HG03159 (cell line): ENCODE data around the gene SV2C.
"Not testable (repeated sequence)": the region's sequence is repeated elsewhere in the genome, so short reads cannot be mapped to it uniquely, and the experiment has no call there.

Source experiments
- ATAC-seq: cut with Tn5 transposase; IDR thresholded peaks from one replicate; pipeline ENCODE4 v1.9.1; 2021; ENCODE audit warnings: mild to moderate bottlenecking, moderate library complexity; ENCODE audit not compliant: unreplicated experiment

Gene SV2C

DNA sequence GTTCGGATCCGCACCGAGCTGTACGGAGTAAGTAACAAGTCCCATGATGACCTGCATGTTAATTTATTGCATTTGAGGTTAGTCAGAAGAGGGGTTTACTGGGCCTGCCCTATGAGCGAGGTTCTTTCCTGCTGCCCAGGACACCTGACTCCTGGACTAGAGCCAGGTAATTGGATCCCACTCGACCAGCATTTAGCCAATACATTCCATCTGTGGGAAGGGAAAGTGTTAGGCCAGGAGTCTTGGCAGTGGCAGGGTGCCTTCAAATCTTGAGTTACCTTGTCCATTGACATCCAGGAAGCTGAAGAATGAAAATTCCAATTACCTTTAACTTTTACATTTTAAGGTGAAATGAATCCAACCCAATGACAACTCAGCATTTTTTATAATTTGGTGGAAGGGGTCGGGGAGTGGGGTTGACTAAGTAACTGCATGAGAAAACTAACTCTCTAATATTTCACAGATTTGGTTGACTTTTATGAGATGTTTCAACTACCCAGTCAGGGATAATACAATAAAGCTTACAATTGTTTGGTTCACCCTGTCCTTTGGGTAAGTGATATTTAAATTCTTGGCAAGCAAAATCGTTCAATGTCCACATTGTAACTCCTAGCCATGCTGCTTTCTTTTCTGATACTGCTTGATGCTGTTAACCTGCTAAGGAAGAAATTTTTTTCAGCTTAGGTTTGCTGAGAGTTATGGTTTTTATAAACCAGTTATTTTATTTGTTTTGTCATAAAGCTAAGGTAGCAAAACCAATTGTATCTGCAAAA lies 208.3 kb downstream of the SV2C start:
- no peak for ATAC-seq

DNA sequence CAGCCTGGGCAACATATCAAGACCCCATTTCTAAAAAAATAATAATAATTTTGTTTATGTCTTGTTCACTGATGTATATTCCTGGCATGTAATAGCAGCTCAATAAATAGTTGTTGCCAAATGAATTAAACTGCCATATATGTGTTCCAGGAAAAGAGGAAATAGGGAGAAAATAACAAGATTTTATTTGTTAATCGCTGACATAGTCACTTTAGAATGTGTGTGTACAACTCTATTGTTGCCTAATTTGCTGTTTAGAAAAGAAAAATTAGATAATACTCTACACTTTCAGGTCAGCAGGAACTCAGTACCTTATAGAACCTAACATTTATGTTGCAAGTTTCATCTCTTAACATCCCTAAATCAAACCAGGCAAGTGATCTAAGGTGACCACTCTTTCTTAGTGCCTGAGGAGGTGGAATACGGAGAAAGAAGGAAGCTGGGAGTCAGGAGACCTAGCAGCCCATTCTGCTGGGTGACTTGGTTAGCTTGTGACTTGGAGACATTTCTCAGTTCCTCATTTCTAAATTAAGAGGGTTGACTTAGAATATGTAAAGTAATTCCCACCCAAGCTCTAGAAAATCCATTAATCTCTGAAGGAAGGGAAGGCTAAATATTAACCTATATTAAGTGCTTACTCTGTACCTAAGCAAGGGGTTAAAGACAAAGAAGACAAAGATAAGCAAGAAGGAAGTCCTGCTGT lies 209.6 kb downstream of the SV2C start:
- peak; percentile 91 for ATAC-seq

DNA sequence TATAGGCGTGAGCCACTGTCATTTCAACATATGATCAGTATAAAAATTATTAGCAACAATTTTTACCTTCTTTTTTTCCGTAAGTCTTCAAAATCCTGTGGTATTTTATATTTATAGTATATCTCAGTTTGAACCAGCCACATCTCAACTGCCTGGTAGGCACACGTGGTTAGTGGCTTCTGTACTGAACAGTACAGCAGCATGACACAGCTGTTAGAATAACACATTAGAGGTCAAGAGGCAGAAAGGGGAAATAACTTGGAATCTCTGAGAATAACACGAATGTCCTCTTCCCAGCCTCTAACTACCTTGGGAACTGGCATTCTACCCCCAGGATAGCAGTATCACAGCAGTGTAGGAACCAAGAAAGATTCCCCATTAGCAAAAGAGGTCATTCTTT lies 211.4 kb downstream of the SV2C start:
- ATAC-seq, result no peak

DNA sequence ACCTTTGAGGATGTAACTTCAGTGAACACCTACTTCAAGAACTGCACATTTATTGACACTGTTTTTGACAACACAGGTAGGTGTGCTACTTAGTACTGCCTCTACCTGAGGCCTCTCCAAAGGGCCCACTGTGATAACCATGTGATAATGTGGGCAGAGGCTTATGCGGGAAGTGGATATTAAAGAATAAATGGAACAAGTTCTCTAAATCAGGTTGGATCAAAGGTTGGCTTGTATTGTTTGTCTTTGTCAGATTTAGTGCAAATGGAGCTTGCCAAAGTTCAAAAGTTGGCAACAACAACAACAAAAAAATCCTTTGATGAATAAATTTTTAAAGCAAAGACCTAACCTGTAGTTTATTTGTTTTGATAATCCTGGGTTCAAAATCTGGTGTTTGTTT lies 215.7 kb downstream of the SV2C start:
- no peak for ATAC-seq

DNA sequence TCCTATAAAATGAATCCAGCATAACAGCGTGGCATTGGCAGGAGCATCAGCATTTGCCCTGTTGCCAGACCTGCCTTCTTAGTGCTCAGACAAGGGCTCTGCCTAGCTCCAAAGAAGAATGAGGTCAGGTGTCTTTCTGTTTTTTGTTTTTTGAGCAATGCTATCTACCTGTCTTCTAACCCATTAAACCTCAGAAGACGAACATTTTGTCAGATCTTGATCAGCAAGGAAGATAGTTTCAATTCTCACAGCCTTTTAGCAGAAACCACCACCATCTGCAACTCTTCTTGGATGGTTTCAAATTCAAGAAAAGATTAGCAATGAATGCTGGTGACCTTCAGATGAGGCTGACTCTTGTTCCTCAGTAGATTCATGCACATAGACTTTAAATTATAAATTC lies 216.4 kb downstream of the SV2C start:
- no peak for ATAC-seq

DNA sequence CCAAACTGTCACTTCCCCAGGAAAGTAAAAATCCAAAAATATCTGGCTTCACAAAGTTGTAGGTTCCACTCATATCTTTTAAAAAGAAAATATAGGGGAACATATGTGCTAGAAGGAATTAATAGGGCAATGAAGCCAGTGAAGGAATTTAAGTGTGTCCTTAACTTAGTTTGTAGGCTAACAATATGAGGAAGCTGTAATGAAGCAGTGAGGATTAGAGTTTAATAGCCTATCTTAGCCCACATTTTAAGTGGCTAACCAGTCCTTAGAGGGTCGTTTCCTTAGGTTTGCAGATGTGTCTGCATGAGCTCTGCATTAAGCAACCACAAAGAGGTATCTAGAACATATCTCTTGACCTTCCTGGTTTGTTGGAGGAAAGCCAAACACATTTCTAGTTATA lies 218.7 kb downstream of the SV2C start:
- not testable (repeated sequence) for ATAC-seq

DNA sequence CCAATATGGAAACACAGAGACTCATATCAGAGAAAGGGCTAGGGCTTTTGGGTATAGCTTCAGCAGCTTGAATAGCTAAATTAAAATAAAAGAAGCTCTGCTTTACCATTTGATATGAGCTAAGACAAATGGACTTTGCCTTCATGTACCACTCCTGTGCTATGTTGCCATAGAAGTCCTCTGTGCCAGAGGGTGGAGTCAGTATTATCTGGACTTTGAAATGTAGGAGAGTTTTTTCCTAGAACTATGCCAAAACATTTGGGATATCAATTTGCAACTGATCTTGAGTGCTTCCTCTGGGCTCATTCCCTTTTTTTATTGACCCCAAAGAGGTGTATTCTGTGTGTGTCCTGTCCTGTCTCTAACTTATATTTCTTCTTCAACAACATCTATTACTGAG lies 219.5 kb downstream of the SV2C start:
- ATAC-seq, result not testable (repeated sequence)

DNA sequence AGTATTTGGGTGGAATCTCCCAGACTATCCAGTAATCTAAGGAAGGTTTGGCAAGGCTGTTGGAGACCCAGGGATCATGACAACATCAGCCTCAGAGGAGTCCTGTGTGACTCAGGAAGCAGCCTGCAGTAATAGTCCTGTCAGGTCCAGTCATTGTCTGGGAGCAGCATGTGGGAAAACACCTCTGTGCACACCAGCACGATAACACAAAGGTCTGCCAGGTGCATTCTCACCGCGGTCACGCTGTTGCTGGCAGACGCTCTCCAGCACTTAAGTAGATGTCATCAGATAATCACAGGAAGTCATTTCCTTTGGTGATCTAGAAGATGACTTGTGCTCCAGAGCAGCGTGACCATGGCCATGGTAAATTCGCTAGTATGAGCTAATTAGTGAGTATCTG lies 220.7 kb downstream of the SV2C start:
- peak; percentile 64 for ATAC-seq

DNA sequence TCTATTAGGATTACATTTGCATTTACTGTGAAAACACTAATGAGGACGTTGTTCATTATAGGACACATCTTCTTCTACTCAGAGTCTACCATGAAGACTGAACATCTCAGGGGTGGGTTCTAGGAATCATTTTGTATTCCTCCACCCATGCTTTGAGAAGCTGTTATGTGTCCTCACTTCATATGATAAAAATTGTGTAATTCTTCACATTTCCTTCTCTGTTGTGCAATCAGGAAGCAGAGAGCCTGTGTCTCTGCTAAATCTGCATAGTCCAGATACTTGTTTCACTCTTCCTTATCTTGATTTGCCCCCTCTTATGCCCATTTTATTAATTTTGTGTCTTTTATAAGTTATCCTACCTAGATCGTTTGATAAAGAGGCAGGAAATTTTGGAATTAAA lies 222.1 kb downstream of the SV2C start:
- ATAC-seq, result no peak

DNA sequence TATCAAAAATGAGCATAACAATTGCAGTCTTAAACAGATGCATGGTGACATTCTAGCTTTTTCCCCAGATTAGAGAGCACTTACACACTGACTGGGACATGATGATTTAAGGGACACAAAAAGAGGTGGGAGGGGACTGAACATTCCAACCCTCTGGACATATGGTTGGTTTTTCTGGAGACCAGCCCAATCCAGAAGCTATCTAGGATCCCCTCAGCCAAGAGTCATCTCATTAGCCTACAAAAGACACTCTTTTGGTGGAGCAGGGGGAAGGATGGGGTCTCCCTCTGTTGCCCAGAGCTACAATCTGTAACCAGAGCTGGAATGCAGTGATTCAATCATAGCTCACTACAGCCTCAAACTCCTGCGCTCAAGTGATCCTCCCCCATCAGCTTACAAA lies 222.6 kb downstream of the SV2C start:
- ATAC-seq, result no peak

DNA sequence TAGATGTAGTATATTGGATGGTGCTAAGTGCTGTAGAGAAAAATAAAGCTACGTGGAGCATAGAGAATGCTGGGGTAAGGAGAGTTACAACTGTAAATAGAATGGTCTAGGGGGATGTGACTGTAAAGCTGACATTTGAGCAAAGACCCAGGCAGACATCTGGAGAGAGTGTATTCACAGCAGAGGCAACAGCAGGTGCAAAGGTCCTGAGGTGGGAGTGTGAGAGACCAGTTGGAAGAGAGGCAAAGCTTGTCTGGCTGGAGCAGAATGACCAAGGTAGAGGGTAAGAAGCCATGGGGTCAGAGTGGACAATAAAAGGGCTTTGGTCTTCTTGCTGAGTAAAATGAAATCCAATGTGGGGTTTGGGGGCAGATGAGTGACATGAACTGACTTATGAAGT lies 227.0 kb downstream of the SV2C start:
- ATAC-seq, result no peak

DNA sequence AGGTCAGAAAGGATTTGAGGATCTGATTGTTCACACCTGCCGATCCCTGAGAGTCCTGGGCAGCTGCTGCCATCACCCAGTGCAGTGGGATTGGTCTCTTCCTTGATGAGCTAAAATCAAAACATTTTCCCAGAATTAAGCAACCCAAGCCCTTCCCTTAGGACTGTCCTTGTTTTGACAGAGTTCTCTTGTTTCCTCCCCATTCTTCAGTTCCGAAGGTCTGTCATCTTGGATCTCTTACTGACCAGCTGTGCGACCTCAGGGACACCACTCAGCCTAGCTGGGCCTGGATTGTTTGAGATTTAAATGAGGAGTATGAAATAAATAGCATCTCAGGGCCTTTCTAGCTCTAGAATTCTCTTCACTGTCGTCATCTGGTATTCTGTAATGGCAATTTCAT lies 229.6 kb downstream of the SV2C start:
- ATAC-seq, result no peak

DNA sequence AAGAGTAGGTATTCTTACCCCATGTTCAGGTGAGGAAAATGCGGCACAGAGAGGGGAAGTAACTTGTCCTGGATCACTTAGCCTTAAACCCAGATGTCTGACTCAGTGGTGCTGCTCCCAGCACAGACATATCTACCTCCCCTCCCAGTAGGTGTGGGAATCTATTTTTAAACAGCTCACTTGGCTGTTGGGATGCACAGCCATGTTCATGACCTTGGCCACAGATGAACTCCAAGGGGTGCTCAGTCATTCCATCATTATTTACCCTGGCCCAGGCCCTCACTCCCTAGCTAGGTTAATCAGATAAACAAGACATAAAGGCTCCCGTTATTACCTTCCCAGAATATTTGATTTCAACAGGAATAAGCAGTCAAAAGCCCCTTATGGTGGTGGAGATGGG lies 231.5 kb downstream of the SV2C start:
- ATAC-seq, result no peak

DNA sequence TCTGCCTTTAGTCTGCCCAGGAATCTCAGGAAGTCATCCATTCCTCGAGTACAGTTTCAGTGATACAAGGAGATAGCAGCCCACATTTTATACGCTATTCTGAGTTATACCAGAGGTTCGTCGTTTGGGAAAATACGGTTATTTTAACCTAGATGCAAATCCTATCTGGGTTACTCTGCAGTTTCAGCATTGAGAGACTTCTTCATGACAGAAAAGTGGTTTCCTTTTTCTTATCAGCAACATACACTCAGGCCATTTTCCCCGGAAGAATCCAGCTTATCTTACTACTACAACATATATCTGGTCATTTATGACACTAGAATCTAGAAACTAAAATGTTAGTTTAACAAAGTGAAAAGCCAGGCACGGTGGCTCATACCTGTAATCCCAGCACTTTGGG lies 236.5 kb downstream of the SV2C start:
- ATAC-seq, result no peak

DNA sequence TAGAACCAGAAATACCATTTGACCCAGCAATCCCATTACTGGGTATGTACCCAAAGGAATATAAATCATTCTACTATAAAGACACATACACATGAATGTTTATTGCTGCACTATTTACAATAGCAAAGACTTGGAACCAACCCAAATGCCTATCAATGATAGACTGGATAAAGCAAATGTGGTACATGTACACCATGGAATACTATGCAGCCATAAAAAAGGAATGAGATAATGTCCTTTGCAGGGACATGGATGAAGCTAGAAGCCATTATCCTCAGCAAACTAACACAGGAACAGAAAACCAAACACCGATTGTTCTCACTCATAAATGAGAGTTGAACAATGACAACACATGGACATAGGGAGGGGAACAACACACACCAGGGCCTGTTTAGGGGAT lies 240.3 kb downstream of the SV2C start:
- ATAC-seq, result not testable (repeated sequence)

DNA sequence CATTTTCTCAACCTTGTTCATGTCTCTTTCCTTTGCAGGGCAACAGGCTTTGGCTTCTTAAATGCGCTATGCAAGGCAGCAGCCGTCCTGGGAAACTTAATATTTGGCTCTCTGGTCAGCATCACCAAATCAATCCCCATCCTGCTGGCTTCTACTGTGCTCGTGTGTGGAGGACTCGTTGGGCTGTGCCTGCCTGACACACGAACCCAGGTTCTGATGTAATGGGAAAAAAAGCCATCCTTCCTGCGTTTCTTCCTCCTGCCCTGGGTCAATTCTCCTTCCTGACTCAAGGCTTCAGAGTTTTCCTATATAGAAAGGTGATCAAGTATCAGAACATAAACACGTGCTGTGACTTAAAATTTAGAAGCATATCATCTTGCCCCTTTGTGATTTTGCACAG lies 242.1 kb downstream of the SV2C start:
- ATAC-seq, result no peak

DNA sequence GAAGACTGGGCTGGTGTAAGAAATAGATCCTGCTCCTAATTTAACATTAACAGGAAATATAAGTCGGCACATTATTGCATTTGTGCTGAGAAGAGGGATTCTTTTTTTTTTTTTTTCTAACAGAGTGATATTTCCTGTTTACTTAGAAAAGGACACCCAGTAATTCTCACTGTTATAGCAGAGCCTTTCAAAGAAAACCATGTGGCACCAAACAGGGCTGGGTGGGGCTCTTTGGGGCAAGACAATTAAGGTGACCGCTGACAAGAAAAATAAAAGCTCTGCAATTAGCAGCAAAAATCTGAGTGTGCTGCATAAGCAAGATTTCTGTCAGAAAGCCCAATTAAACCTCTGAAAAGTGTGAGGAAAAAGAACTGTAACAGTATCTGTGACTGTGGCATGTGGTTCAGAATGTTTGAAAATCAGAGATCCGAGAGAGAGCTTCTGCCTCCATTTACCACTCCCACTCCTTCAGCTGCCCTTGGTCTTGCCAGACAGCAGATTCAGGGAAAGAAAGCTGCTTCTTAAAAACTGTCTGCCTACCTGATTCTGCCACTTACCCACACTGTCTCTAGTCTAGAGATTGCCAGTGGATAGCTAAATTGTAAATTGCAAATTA lies 242.8 kb downstream of the SV2C start:
- ATAC-seq, result no peak

DNA sequence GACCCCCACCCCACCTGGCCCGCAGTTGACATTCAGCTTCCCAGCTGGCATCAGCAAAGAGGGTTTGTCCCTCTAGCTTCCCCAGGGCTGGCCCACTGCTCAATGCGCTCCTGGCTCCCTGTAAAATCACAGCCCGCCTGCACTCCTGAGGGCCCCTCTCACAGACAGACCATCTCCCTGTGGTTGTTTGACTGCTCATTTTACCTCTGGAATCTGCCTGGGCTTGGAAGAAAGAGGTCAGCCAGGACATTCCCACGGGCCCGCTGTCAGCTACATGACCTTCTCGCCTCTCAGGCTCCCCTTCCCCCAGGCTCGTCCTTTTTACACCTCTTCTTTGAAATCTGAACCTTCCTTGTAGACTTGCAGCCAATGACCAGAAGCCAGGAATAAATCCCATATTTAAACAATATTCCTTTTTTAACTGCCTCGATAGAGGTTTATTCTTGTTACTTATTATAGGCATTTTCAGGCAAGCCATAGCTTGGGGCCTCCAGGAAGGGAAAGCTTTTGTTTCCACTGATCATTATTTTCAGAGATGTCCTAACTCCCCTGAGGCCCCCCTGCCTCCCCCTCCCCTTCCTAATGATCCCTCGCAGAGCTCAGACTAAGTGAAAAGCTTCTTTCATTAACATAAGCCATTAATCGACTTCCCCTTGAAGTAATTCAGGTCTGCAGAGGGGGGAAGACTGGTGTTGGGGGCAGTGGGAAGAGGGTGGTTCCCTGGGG lies 243.6 kb downstream of the SV2C start:
- ATAC-seq, result no peak

DNA sequence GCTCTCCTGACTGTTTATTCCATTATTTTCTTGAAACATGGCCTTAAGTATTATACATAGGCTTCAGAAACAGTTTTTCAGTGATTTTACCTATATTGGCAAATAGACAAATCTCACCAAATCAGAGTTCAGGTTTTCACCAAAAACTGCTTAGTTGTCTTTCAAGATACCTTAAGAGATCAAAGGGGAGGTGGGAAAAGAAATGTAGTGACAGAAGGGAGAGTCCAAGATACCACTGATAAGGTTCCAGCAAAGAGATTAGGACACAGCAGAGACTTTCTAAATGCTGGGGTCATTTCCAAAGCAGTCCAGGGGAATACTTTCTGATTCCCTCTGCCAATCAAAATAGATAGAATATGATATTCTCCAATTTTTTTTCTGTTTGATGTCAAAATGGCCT lies 246.2 kb downstream of the SV2C start:
- ATAC-seq, result no peak

DNA sequence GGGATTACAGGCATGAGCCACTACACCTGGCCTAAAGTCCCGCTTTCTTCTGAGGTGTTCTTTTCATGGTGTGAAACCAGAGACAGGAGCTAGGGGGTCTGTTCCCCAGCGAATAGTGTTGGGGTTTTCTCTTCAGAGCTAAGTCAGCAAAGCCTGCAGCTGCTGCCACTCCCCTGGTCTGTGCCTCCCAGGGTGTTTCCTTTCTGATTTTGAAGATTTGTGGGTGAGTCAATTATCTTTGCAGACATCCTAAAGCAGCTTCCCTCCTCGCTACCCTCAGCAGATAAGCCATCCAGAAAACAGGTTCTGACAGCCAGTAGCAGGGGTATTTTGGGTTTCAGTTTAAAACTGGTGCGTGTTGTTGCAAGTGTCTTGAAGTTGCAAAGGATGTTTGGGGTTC lies 247.9 kb downstream of the SV2C start:
- ATAC-seq, result no peak

DNA sequence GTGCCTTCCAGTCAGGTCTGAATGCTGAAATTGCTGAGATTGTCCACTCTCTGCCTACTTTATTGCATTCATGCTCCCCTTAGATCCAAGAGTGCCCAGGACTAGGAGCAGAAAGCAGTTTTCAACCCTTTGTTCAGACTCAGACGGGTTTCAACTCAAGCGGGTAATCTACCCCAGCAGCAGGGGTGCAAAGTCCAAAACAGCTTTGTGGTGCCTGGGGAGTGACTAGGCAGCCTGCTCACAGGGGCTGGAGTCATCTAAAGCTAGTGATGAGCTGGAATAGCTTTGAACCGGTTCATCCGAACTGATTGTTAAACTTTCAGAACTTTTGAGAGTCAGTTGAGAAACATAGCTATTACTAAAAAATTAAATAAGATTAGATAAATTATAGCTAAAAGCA lies 248.9 kb downstream of the SV2C start:
- no peak for ATAC-seq
